COLO829 (cell line): ENCODE results near the gene GLIS1.

Source experiments
- DNase-seq: peaks from one replicate; pipeline ENCODE4 v3.0.0; 2012; ENCODE audit warnings: low spot score

The GLIS1 gene

DNA sequence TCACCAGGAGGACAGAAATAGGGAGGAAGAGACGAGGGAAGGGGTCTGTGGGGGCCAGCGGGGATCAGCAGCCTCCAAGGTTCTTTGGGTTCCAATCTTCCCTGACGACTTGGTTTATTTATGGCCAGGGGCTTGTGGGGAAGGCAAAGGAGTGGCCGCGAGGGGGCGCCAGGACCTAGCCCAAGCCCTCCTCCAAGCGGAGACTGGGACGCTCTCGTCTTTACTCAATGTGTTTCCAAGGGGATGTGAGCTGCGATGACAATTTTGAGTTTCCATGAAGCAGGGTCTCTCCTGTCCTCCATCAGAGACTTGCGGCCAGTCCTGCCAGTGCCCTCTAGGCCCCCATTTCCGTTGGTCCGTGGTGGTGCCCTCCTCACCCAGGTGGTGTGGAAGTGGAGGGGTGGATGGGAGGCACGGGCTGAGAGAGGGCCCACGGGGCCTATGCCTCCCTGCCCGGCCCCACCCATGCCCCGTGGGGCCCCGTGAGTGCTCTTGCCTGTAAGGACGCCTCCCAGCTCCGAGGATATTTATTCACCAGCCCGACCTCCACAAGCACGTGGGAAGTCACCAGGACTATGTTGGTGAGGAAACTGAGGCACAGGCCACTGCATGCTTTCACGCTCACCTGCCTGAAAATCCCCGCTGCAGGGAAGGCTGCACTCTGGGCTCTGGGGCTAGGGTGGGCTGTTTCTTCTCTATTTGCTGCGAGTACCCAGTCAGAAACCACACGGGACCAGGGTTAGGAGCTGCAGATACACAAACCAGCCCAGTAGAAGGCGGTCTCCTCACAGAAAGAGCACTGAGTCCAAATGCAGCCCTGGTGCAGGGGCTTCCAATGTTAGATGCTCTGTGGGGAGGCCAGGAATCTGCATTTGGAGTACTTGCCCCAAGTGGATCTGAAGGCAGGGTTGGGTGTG lies 253.2 kb downstream of the GLIS1 start:
- DNase-seq = peak; percentile 74

DNA sequence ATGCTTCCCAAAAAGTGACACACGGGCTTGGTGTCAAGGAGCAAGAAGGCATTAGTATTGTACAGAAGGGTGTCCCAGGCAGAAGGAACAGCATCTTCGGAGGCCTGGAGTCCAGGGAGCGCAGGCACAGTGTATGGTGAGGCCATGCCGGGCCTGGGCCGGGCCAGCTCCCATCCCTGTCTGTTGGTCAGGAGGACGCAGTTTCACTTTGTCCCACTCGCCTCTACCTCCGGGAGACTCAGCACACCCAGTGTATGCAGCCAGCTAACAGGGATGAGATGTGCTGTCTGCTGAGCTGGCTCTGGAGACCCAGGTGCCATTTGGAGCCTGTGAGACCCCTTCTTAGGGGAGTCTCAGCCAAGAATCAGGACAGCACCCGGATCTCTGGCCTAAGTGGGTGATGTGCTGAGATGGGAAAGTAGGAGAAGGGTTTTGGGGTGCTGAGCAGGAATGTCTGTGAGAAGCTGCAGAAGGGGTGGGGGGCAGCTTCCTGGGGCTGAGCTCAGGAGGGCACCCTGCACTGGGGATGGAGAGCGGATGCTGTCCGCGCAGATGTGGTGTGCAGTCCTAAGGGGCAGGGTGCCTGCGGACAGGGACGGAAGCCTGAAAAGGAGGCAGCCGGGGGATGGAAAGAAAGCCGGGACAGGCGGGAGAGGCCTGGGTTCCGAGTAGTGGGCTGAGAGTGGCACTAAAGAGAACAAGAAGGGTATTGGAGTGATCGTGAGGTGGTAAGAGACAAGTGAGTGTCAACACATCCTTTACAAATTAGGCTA lies 254.1 kb downstream of the GLIS1 start:
- no peak for DNase-seq

DNA sequence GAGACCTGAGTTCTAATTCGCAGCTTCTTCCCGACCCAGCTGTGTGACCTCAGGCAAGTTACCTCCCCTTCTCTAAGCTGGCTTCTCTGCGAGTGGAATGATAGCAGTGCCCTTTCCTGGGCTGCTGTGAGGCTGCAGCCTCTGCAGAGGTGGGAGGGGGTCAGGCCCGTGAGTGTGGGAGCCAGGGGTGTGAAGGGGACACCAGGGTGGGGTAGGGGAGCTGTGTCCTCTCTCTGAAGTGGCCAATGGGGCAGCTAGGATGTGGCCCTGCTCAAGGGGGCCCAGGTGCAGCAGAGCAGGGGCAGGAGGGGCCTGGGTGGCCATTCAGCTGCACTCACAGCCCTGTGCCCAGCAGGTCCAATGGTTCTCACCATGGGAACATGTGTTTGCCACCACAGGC lies 255.3 kb downstream of the GLIS1 start:
- no peak for DNase-seq

DNA sequence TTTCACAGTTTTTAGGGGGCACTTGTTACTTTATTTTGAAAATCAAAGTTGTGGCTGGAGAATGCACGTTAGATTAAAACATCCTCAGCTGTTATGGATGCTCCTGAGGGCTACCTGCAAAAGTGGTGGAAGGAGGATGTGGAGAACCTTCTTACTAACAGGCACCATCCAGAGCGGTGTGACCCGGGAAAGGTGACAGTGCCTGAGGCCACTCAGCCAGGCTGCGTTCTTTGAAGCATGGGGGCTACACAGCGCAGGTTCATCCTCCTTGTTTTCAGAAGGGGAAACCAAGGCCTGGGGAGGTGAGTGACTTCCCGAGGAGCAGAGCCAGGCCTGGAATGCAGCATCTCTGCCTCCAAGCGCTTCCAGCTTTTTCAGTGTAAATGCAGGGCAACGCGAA lies 255.8 kb downstream of the GLIS1 start:
- no peak for DNase-seq

DNA sequence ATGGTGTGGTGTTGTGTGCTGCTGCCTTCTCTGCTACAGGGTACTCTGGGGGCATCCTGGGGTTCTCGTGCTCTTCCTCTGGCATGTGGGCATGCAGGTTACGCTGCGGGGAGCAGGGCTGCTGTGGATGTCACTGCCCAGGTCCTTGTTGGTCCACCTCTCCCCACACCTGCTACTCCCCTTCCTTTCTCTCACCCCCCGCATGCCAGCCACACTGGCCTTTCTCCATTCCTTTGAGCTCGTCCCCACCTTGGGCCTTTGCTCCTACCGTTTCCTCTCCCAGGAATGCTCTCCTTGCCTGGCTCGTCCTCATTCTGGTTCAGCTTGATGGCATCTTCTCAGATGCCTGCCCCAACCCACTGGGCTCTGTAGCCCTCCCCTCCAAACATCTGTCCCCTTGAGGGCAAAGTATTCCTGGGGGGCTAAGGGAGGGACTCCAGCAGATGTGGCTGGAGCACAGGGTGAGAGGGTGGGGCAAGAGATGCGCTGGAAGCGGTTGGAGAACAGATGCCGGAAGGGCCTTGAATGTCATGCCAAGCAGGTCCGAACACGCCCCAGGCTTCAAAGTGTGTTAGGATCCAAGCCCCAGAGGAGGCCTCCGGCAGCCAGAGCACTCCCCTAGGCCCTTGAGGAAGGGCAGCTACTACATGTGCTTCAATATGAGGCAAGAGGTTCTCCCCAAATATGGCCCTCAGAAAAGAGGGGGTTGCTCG lies 256.4 kb downstream of the GLIS1 start:
- DNase-seq = no peak

DNA sequence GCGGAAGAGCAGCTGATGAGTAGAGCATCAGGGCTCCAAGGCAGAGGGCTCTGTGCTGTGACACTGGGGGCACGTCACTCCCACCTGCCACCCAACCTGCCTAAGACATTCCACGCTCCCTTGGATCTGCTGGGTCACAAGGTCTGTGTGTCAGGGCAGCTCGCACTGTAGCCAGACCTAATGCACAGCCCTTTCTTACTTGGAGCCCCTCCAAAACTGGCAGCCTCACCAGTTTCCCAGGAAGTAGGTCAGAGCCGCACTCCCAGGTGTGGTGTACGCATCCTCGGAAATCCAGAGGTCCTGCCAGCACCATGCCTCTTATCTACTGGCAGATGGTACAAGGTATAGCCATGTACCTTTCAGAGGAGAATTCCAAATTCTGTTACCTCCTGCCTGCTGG lies 257.5 kb downstream of the GLIS1 start:
- no peak for DNase-seq

DNA sequence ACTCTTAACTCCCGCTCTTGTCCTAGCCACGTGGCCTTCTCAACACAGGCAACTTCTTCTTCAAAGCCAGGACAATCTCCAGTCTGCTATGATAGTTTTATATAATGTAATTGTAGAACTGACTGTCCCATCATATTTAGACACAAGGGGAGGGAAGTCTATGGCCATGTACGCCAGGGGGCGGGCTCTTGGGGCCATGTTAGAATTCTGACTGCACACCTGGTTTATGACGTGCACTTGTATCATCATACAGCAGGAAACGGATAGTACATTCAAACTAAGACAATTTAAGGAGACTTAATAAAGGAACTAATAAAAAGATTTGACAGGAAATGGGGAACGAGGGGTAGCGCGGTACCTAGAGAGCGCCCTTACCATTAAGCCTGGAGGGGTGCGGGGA lies 258.3 kb downstream of the GLIS1 start:
- no peak for DNase-seq

DNA sequence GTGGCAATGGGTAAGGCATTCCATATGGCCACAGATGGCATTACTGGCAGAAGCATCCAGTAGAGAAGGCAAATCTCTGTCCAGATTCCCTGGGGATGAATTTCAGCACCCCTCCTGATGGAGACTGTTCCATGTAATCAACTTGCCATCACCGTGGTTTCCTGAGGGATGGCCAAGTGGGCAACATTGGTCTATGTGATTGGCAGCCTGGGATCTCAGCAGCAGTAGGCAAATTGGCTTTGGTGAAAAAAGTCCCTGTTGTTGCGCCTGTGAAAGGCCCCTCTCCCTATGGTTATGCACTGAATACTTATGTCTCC lies 260.5 kb downstream of the GLIS1 start:
- no peak for DNase-seq

DNA sequence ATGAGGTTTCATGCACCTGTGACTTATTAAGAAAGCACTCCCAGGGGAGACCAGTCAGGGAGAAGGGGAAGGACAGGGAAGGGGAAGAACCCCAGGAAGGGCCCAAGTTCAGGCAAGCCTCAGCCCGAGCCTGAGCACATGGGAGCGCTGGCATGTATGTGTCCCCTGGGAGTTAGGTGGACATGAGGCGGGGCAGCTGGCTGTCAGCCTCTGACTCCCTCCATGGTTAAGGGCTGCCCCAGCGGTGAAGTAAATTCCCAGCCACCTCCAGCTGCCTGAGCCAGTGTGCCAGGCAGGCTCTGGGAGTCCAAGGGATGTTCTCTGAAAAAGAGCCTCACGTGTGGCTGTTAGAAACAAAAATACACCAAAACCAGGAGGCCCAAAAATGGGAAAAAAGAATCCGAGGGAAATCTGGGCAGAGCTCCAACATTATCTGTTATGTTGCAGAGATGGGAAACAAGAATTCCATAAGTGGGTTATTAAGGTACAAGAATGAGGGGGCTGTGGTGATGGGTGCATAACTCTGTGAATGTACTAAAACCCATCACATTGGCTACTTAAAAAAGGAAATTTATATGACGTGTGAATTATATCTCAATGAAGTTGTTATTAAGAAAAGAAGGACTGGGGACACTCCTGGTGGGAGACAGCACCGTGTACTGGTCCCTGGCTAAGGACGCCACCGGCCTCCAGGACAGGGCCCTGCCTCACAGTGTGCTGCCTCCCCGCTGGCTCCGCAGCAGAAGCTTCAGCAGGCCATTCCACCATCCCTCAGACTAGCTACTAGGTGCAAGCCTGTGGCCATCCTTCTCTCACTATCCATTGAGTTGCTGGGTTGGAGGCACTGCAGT lies 261.1 kb downstream of the GLIS1 start:
- DNase-seq = no peak

DNA sequence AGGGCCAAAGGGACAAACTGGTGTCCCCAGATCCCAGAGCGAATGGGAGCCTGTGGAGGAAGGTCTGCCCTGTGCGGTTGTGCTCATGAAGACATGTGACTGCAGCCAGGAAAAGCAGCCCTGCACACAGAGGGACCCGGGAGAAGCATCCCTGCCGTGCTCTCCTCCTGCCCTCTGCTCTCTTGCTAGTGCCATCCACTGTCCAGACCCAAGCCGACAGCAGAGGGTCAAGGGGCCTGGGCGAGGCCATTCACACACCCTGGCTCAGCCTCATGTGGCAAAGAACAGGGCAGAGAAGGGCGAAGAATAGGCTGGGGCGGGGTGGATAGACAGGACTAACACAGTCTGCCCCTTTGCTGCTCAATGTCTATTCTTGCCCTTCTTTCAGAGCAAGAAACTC lies 262.4 kb downstream of the GLIS1 start:
- DNase-seq = no peak

DNA sequence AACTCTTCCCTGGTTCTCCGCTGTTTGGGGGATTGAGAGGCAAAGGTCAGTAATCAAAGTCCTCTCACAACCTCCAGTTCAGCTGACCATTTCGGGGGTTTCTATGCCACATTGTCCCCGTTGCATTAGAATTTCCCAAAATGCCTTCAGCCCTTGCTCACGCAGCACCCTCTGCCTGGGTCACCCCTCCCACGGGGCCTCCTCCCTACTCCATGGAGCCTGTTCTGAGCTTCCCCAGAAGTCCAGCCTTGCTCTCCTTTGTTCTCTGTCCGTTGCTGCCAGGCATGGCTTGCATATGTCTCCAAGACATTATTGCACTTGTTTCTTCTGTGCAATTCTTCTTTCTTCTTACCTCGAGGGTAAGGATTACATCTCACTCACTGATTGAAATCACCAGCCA lies 263.3 kb downstream of the GLIS1 start:
- DNase-seq = no peak

DNA sequence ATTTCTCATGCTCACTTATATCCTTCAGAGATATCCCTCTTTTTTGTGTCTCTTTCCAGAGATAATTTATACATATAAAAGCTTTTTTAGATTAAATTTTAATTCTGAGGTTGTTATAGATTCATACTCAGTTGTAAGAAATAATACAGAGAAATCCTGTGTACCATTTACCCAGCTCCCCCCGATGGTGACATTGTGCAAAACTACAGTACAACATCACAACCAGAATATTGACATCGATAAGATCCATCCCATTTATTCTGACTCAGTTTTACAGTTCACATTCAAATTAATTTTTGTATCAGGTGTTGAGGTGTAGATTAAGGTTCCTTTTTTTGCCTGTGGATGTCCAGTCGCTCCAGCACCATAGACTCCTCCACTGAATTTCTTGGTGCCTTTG lies 265.5 kb downstream of the GLIS1 start:
- DNase-seq = no peak

DNA sequence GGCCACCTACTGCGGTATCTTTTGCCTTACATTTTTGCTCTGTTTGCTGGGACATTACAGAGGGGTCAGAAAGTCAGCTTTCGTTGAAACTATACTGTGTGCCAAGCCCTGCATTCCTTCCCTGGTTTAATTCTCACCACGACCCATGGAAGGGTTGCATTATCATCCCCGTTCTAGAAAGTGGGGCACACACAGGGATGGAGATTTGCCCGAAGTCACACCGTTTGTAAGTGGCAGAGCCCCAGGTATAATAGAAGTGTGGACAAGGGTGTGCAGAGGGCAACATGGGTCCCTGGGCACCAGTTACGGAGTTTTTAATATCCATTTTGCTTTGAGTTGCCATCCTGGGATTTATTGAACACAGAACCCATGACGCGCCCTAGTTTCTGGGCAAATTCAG lies 268.0 kb downstream of the GLIS1 start:
- DNase-seq = no peak

DNA sequence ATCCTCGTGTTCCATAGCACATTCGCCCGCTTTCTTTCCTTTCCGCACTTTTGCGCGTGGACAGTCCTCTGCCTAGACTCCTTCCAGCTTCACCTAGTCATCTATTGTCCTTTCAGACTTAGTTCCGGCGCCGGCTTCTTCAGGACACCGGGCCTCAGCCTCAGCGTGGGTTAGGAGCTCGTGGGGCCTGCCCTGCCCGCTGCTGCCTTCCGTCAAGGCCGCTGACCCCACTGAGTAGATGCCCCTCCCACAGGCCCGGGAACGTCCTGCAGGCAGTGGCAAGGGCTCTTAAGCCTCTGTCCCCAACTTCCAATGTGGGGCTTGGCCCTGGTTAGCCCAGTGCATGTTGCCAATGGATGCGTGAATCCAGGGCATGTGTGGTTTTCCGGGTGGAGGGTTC lies 268.4 kb downstream of the GLIS1 start:
- DNase-seq = no peak

DNA sequence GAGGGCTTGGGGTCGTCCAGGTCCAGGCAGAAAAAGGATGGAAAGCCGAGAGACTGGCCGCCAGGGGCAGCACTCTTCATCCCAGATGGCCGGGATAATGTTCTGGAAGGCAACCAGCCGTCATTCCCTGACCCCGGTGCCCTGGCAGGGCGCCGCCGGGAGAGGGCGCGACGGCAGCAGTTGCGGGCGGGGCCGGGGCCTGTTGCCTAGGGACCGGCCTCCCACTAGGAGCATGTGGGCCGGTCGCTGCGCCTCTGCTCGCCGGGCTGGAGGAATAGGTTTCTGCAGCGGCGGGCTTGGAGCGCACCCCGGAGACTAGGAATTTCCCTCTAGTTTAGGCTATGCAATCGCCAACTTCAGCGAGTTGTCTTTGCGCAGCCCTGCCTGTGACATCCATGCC lies 268.8 kb downstream of the GLIS1 start:
- peak; percentile 18 for DNase-seq

DNA sequence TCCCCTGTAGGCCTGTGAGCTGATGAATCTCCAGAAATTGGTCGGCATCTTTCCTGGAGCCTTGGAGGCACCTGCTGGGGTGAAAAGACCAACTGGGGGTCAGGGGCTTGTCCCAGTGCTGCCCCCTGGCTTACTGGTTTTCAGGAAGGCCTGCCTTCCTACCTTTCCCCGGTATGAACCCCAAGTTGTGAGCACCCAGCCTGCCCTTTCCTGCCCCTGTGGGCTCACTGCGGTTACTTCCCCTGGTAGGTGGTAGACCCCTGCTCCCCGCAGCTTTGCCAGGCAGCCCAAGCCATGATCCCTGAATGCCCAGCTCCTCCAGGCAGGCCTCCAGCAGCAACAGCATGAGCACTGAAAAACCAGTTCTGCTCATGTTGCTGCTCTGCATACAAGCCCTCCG lies 269.6 kb downstream of the GLIS1 start:
- no peak for DNase-seq

DNA sequence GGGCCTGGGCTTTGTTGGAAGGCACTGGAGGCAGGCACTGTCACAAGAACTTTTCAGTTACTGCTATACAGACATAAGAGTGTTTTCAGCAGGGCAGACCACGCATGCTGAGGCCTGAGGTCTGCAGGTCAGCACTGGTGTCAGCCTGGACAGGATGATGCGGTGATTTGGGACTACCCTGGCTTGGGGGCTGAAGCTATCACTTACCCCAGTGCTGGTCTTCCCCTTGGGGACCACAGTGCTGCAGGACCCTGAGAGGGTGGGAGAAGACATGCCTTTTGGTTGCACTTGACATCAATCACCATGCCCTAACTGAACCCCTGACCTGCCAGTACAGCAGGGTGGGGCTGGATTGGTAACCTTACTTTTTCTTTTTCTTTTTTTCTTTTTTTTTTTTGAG lies 270.6 kb downstream of the GLIS1 start:
- no peak for DNase-seq

DNA sequence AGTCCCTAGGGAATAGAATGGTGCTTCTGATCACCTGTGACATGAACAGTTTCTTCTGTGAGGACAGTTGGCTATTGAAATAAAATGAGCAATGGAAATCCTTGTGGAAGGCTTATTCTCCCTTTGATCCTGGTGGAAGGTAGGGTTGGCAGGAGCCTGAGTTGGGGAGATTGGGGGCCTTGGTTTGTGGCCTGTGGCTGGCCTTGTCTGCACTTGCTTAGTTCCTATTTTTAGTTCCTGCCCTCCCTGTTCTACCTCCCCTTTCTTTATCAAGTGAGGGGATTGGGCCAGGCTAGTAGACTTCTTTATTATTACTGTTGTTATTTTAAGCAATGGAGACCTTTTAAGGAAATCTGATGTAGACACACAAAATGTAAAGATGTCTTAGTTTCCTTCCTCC lies 271.6 kb downstream of the GLIS1 start:
- no peak for DNase-seq

DNA sequence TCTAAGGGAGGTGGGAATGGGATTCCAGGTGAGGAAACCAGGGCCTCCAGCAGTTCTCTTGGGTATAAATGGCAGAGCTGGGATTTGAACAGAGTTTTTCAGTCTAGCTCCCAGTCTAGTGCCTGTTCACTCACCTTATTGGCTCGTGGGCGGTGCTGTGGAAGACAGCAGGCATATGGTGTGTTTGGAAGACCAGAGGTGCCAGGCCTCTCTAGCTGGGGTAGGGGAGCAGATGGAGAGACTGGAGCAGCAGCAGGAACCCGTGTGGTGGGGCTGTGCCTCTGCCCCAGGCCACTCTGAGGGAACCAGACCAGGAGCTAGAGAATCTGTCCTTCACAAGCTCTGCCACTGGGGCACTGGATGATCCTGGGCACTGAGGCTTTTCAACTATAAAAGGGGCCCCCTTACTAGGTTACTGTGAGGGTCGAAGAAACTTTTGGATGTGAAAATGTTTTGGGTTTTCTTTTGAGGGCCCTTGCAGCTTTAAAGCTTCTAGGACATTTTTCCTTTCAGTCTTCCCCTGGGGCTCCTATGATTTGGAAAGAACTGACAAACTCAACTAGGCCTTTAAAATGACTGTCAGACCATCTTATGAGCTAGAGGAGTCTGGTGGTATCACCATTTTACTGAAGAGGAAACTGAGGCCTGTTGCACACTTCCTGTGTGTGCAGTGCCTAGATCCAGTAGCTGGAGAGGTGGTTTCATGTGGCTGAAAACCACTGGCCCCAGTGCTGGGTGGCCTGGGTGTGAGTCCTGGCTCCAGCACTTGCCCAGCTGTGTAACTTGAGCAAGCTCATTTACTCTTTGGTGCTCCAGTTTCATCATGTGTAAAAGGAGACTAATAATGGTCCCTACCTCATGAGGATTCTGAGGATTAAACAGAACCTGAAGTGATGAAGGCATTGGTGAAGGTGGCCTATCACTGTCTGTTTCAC lies 273.7 kb downstream of the GLIS1 start:
- DNase-seq = no peak

DNA sequence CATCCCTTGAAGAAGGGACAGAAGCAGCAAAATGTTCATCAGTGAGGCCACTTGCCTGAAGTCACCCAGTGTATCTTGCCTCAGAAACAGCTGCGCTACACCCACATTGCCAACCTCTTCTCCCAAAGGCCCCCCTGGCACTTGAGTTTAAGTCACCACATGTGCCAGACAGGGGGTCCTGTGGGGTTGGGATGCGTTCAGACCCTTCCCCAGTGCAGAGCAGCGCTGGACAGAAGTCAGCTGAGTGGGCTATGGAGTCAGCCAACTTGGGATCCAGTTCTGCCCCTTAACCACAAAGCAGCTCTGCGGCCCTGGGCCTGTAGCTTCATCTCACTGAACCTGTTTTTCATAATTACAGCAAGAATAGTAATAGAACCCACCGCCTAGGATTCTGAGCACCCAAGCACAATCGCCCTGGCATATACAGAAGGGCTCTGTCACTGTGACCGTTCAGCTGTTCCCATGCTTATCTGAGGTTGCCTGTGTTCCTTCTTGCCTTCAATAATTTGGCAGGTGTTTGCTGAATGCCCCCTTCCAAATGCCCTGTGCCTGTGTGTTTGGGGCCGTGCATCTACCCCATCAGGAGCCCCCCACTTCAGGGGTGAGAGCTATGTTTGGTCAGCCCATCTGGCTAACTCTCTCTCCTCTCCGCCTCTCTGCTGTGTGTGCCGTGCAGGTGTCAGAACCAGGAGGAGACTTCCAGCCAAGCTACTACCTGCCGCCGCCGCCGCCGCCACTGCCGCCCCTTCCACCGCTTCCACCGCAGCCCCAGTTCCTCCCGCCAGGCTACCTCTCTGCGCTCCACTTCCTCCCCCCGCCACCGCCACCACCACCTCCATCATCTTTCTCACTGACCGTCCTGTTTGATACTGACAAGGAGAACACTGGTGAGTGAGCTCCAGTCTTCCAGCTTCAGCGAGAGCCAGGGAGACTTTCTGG lies 274.7 kb downstream of the GLIS1 start:
- no peak for DNase-seq
